ENCODE data around the gene SKP1.

SKP1 gene

DNA sequence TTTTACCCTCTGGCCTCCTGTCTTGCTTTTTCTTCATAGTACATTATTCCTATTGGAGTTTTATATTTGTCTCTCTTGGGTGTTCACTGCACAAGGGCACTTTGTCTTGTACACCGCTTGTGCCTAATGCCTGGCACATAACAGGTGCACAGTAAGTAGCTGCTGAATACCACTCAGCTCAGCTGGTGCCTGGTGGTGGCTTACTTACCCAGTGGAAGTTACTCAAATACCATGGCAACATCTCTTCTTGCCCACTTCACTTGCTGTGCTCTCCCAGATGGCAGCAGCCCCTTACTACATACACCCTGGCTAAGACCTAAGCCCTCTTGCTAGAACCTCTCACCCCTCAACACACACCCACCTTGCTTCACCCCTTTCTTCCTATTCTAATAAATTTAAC lies 11.3 kb upstream of the SKP1 start:
- TF ChIP-seq, protein P1, sequence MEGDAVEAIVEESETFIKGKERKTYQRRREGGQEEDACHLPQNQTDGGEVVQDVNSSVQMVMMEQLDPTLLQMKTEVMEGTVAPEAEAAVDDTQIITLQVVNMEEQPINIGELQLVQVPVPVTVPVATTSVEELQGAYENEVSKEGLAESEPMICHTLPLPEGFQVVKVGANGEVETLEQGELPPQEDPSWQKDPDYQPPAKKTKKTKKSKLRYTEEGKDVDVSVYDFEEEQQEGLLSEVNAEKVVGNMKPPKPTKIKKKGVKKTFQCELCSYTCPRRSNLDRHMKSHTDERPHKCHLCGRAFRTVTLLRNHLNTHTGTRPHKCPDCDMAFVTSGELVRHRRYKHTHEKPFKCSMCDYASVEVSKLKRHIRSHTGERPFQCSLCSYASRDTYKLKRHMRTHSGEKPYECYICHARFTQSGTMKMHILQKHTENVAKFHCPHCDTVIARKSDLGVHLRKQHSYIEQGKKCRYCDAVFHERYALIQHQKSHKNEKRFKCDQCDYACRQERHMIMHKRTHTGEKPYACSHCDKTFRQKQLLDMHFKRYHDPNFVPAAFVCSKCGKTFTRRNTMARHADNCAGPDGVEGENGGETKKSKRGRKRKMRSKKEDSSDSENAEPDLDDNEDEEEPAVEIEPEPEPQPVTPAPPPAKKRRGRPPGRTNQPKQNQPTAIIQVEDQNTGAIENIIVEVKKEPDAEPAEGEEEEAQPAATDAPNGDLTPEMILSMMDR (IDR thresholded peaks at IDR 0.05; ENCODE audit: low read depth, low read length, missing control alignments): no peak
- DNase-seq (ENCODE audit: low read depth): no peak
- H3K4me3 ChIP-seq (ENCODE audit: low read depth, low read length): no peak overlapping the region

DNA sequence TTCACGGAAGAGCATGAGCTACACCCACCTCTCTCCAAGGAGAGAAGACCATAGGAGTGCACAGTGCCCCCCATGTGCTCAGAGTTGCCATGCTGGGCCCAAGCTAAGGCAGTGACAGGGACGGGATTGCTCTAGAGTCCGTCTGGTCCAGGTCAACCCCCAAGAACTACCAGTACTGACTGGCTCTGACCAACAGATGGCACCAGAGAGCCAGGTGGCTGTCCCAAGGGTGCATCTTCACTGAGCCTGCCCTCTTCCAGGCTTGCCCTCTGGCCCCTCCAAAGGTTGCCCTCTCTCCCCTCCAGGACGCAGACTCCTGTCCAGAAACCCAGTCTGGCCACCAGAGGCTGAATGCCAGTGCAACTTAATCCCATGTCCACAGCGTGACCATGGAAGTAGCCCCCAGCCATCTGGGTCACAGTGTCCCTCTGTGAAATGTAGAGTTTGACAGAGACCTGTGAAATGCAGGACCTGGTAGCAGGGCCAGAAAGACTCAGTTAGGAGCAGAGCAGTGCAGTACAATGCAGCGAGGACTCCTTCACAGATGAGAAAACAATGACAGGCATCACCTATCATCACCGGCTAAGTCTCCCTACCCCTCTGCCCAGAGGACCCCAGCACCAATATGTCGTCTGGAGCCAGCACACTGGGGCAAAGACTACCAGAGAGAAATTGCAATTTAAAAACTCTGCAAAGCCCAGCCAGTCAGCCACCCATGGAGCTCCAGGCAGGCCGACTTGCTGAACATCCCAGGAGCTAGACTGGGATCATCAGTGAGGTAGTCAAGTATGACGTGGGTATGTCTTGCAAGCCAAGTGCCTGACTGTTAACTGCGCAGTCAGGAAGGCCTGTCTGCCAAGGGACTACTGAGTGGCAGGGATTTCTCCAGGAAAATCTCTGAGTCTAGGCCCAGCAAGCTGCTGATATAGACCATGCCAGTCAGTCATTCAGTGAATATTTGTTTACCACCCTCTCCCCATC lies 7.7 kb upstream of the SKP1 start:
- TF ChIP-seq, protein P1 (IDR thresholded peaks at IDR 0.05; ENCODE audit: low read depth, low read length, missing control alignments): peak; percentile 99
- DNase-seq (ENCODE audit: low read depth): peak; percentile 39

DNA sequence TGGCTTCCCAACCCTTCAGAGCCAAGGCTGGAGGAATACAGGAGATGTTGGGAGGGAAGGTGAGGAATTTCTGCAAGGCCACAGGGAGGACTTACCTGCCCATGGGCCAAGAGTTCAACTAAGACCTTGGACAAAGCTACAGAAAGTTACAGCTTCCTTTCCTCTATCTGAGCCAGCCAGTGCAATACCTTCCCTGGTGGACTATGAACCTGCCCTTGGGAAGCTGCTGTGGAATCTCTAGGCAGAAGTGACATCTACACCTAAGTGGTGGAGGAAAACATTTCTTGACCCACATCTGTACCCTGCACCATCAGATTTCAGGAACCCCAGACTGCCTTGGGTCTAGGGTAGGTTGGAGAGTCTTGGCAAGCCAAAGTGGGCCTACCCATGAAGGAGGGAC lies 6.7 kb upstream of the SKP1 start:
- TF ChIP-seq, protein P1 (IDR thresholded peaks at IDR 0.05; ENCODE audit: low read depth, low read length, missing control alignments): no peak
- no peak for DNase-seq (ENCODE audit: low read depth)
- H3K4me3 ChIP-seq (ENCODE audit: low read depth, low read length): no peak overlapping the region

More for the DNA sequence above, 7.7 kb upstream of the SKP1 start:
- no peak overlapping the region for H3K4me3 ChIP-seq (ENCODE audit: low read depth, low read length)

DNA sequence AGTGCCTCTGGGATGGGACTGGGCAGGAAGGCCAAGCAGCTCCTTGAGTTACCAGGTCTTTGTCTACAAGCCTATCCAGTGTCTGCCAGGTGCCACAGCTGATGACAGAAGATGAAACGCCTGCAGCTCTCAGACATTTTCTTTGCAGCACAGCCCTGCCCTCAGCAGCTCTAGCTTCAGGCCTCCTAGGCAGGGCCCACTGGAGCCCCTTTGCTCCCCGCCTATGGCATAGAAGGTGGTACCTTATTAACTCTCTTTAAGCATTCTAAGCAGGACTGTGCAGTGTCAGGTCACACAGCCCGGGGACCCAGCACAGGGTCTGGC lies 1.3 kb upstream of the SKP1 start:
- DNase-seq (ENCODE audit: low read depth): no peak
- H3K4me3 ChIP-seq (ENCODE audit: low read depth, low read length): no peak overlapping the region
- TF ChIP-seq, protein P1 (IDR thresholded peaks at IDR 0.05; ENCODE audit: low read depth, low read length, missing control alignments): no peak

DNA sequence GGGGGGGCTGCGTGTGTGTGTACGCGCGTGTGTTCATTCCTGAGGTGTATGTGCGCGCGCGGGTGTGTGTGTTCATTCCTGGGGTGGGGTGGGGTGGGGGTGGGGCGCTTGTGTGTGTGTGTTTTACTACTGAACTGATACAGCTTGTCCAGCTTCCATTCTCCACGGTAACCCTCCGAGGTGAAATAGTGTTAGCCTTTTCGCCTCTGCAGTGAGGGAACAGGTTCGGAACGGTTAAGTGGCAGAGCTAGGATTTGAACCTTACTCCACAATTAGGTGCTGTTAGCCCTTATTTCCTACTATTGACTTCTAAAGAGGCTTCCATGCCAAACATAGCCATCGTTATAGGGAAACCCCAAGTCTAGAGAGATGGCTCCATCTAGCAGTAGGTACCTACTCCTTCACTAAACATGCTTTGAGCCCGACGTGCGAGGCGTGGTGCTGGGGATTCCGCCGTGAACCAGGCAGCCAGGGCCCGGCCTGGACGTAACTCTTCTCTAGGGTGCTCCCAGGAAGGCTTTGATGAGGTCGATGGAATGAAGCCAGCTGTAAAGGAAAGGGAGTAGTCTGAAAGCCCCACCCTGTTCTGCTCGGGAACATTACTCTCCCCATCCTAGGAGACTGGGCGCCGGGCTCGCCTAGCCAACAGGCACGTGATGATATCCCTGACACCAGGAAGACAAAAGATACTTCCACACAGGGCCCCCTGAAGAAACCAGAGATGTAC lies 782 bp upstream of the SKP1 start:
- TF ChIP-seq, protein P1 (IDR thresholded peaks at IDR 0.05; ENCODE audit: low read depth, low read length, missing control alignments): no peak
- peak overlapping the region; percentile 95 for H3K4me3 ChIP-seq (ENCODE audit: low read depth, low read length)
- no peak for DNase-seq (ENCODE audit: low read depth)

DNA sequence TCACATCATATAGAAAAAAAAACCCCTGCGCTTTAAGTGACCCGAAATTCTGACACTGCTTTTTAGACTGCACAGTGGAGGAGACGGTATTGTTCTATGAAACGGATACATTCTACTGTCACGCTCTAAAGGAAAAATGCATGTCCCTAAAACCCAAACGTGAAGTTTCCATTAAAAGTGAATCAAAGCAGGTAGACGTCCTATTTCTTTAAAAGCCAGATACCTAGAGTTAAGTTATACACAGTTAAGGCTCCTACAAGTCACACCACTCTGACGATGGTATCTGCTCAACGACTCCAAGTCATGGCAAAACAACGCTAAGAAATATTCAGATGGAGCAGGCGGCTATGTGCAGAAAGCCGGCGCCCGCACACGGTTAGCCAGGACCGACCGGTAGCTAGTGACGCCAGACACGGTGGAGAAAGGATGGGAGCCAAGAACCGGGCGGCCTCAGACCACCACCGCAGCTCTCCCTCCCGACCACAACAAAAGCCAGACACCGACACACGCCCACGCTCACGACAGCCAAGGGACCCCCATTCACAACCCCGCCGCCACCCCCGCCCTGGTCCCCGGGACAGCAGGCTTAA lies 734 bp downstream of the SKP1 start:
- no peak for DNase-seq (ENCODE audit: low read depth)
- peak overlapping the region; percentile 95 for H3K4me3 ChIP-seq (ENCODE audit: low read depth, low read length)
- TF ChIP-seq, protein P1 (IDR thresholded peaks at IDR 0.05; ENCODE audit: low read depth, low read length, missing control alignments): no peak

Measured in GM12864 (cell line).